H1 (cell line): ENCODE data around the gene MRPL43. TPM values are rescaled to one million over a fixed set of nuclear protein-coding genes. Genes with fewer than 3 reads are reported as not detected.

ENCODE experiments used
- CEBPB ChIP-seq: IDR thresholded peaks from 2 replicates; pipeline ENCODE4 v1.6.1; 2012; ENCODE audit warnings: low read depth, low read length
- polyA plus RNA-seq, 7 experiments: library from polyadenylated mRNA; depleted of rRNA in 3 of 7; stranded (reverse) in 5 of 7; unstranded in 2 of 7; fragments of >200 nt in 5 of 7; fragments of 200-250 nt in 2 of 7; gene quantifications; 1 replicate in 5 of 7; 2 replicates in 1 of 7; 4 replicates in 1 of 7; pipeline versions ENCODE4 v1.2.1 to v1.2.3, GENCODE V29; 2011 to 2013; ENCODE audit warnings: missing spikeins in 2 of 7, mixed read lengths in 2 of 7
- total RNA-seq: library from RNA; stranded (reverse); fragmentation: NEBNext Ultra II Directional; extraction: Animal tissue kit (Norgen Biotek cat#: 25700); gene quantifications from 2 replicates; pipeline ENCODE4 v1.2.1, GENCODE V29; 2021

MRPL43 gene
- total and polyA plus RNA-seq, 2 of the 8 experiments (the other 6 are each of a cell fraction or from before 2014, with no cell fraction given), result 74.1 to 149 TPM

GRCh38 chr10:101031128-101031795, 44.0 kb upstream of the MRPL43 start, which contains the start of the genes PDZD7 and SFXN3 (continued):
- TF ChIP-seq CEBPB, result no peak
